Pons (tissue), 1 donor: ENCODE data around the gene PPARD.
"Not testable (repeated sequence)": the region's sequence is repeated elsewhere in the genome, so short reads cannot be mapped to it uniquely, and the experiment has no call there.

ENCODE experiments used
- DNase-seq: peaks from one replicate; pipeline ENCODE4 v3.0.0-alpha.2; 2016; ENCODE audit warnings: low spot score

Gene PPARD

DNA sequence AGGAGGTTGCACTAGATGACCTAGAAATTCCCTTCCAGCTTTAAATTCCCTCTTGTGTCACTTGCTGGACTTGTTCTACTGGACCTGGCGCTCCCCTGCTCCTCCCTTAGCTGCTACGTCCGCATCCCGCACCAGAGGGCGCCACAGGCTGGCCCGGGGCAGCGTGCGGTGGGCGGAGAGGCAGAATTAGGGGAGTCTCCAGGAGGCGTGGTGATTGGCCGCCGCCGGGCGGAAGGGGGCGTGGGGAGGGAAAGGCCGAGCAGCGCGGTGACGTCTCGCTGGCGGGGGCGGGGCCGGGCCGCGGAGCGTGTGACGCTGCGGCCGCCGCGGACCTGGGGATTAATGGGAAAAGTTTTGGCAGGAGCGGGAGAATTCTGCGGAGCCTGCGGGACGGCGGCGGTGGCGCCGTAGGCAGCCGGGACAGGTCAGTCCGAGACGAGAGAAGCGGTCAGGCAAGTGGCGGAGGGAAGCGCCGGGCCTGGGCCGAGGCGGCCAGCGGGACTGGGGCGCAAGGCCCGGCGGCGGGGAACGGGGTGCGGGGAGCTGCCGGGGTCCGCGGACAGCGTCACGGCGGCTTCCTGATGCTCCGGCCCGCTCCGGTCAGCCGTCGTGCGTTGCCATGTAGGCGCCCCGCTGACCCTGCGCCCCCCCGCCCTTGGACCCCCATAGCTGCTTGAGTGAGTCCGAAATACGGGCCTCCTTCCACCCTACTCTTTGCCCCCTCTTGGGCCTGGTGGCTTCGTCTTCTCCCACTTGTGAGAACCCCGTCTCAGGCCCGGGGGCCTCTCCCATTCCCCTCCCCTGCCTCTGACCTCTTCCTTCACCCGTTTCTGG lies at the start of gene PPARD:
PPARD (plus strand) TSS at position 301 of the 834 bp plus-strand sequence. CDS start 68,530 bp downstream, outside the sequence.
- DNase-seq = peak; percentile 98

GRCh38 chr6:35293681-35294080 lies 48.7 kb upstream of the PPARD start:
- DNase-seq = no peak

DNA sequence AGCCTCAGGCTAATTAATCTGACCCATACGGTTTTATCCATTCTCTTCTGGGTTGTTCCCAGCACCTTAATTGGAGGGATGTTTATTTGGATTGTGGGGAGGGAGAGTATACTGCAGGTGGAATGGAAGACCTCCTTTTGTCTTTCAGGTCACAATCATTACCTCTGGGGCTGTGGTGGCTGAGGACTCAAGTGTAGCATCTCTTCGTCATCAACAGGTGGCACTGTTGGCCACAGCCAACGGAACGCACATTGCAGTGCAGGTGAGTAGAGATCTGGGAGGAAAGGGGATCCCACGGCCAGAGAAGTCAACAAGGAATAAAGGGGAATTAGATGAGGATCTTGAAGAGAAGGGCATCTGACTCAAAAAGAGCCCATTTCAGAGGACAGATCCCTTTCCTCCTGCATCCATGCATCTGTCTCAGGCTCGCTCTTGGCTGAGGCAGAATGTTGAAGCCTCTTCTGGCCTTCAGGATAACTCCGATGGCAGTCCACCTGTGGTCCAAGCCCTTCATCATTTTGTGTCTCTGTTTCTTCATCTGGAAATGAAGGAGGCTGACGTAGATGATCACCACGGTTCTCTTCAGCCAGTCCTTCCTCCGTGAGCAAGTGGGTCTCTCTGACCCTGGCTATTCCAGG lies 47.9 kb upstream of the PPARD start:
- no peak for DNase-seq

DNA sequence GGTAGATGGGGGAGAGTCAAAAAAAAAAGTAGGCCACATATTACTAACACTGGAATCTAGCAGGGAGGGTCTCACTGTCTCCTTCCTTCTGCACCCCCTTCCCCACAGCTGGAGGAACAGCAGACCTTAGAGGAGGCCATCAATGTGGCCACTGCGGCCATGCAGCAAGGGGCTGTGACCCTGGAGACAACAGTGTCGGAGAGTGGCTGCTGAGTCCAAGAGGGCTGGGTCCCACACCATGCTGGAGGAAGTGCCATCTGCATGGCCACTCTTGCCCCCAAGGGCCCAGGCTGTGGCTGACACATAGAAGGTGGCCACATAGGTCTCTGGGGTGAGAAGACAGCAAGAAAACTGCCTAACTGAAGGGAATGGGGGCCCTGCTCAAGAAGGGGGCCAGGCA lies 47.3 kb upstream of the PPARD start:
- no peak for DNase-seq

DNA sequence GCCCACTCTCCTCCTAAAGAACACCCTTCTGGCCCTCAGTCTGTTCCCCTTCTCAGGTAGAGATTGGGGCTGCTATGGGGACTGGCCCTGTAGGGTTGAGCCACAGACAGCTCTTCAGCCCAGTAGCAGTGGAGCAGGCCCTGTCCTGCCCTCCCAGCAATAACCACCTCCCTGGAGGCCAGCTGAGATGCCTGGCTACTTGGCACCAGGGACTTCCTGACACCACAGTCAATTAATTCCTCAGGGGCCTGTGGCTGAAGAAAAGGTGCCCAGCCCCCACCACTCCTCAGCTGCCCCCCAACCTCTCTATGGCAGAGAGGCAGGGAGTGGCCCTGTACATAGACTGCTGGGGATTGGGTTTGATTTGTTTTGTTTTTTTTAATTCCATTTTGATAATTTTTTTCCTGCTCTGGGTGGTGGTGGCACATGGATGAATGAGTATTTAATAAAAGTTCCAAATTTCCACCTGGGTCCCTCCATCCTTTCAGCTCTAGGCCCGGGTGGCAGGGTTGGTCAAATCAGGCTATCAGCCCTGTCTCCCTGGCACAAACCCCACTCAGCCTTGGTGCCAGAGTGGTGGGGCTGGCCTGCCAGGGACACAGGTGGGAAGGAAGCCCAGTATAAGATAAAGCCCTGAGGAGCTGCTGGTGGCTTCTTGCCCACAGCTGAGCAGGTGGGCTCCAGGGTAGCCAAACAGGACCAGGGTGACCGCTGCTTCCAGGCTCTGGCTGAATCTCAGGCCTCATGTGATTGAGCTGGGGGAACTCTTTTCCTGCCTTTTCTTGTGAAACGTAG lies 46.6 kb upstream of the PPARD start:
- no peak for DNase-seq

DNA sequence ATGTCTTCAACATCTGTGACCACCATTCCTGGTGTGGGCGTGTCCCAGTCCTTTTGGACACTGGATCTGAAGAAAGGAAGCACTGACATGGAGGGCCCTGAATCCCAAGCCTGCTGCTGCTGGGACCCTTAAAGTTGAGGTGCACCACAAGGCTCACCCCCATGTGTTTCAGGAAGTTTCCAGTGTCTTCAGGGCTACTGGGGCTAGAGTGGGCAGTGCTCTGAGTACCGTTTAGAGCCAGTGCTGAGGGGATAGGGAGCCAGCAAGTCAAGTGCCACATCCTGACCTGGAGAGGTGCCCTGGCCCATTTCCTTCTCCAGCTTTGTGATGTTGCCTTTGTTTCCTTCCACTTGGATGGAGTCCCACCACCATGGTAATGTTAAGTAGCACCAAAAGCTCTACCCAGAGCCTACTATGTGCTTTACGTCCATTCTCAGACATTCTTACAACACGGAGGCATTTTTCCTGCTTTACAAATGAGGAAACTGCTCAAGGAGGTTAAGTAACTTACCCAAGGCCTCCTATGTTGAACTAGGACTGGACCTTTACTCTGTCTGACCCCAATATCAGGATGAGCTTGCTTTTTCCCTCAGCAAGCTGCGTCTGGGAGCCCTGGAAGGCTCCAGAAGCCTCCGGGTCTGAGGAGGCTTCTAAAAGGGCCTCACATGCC lies 45.3 kb upstream of the PPARD start:
- DNase-seq = no peak

DNA sequence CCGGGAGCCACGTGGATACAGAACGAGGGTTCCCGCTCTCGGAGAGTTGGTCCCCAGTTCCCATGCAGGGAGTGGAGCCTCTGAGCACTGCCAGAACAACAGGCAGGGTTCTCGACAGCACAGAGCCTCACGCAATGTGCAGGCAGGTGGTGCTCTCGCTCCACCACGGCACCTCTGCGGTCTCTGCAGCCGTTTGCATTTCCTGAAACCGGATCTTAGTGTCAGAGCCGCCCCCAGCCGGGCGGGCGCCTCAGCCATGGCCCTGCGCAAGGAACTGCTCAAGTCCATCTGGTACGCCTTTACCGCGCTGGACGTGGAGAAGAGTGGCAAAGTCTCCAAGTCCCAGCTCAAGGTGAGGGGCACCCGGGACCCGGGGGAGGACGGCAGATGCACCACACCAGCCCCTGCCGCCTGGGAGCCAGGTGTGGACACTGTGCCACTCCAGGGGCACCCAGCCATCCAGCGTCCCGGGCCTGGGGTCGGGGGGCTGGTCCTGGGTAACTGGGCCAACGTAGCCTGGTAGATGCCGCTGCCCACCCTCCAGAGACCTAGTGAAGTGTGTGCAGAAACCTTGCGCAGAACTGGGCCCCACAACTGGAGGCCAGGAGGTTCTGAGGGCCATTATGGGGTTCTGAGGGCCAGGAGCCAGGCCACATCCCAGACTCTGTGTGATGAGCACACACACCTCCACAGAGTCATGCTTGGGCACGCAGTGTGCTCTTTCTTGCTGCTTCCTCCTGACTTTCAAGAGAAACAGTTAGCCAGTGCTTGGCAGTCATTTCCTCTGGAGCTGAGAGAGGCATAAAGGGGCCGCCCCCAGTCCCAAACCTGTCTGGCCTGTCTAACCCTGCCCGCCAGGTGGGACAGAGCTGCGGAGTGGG lies 44.5 kb upstream of the PPARD start, which contains the start of gene DEF6:
DEF6 (plus strand) TSS at position 218 of the 881 bp plus-strand sequence; CDS start at position 257, 39 bp downstream.
- peak; percentile 56 for DNase-seq

GRCh38 chr6:35298625-35299140 lies 43.7 kb upstream of the PPARD start:
- DNase-seq = no peak

DNA sequence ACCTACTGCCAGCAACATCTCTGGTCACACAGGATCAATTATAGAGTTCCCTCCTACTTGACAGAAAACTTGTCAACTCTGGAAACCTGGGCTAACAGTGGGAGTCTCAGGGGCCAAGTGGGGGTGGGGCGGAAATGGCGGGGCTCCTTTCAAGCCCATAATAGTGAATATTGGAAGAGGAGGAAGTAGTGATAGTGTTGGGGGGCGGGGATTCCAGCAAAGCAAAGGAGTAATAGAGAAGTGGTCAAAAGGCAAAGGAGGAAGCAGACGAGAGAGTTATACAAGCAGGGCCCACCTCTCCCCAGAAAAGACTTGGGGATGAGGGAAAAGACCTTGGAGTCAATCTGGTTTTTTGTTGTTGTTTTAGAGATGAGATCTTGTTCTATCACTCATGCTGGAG lies 42.7 kb upstream of the PPARD start:
- peak; percentile 71 for DNase-seq

DNA sequence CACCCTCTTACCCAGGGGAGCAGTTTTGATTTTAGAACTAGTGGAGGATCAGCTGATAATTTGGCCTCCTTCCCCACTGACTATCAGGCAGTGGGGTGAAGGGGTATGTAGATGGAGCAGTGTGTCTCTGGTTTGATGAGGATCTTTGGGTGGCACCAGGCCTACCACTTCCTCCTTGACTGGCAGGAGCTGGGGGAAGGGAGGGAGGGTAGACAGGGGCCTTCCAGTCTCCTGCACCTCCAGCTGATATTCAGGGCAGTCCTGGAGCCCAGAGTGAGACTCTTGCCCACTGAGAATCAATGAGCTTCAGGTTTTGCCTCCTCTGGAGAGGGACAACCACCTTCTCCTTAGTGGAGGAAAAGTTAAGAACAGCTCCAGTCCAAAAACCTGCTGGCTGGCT lies 41.5 kb upstream of the PPARD start:
- DNase-seq = peak; percentile 55

DNA sequence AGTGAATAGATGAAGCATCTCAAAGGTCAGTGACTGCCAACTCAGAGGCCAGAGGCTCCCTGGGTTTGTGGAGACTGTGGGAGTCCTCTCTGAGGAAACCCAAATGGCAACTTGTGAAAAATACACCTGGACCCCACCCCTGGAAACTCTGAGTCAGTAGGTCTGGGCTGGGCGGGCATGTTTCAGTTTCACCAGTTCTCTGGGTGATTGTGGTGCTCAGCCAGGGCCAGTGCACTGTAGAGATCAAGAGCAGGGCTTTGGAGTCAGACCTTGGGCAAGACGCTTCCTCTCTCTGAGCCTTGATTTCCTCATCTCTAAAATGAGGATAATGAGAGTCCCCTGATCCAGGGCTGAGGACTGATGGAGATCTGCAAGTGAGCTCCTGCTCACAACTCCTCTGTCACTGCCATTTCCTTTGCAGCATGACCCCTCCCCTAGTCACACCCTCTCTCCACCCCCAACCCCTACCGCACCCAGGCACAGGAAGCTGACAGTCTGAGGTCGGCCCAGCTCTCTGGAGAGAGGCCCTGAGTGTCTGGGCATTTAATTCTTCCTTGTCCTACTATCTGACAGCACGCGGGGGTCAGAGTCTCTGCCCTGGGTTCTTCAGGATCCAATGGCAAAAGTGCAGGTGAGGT lies 39.6 kb upstream of the PPARD start:
- peak; percentile 49 for DNase-seq

- no peak for DNase-seq
Measured at GRCh38 chr6:35304299-35304698, 38.1 kb upstream of the PPARD start.

DNA sequence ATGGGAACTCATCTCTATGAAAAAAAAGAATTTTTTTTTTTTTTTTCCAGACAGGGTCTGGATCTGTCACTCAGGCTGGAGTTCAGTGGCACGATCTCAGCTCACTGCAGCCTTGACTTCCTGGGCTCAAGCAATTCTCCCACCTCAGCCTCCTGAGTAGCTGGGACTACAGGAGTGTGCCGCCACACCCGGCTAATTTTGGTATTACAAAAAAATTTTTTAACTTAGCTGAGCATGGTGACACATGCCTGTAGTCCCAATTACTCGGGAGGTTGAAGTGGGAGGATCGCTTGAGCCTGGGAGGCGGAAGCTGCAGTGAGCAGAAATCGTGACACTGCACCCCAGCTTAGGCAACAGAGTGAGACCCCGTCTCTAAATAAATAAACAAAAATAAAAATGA lies 37.2 kb upstream of the PPARD start:
- DNase-seq = no peak

- not testable (repeated sequence) for DNase-seq
Measured at GRCh38 chr6:35307138-35307537, 35.2 kb upstream of the PPARD start.

DNA sequence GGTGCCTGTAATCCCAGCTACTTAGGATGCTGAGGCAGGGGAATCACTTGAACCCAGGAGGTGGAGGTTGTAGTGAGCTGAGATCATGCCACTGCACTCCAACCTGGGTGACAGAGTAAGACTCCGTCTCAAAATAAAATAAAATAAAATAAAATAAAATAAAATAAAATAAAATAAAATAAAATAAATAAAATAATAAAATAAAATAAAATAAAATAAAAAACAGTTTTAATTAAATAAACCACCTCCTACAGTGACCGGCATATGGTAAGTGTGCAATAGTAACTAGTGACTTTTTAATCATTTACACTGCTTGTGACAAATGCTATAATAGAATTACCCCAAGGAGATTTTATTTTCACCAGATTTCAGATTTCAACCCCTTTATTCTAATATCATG lies 33.8 kb upstream of the PPARD start:
- DNase-seq = not testable (repeated sequence)

GRCh38 chr6:35309611-35310264 lies 32.6 kb upstream of the PPARD start:
- no peak for DNase-seq

GRCh38 chr6:35310265-35310831 lies 32.0 kb upstream of the PPARD start:
- DNase-seq = no peak

DNA sequence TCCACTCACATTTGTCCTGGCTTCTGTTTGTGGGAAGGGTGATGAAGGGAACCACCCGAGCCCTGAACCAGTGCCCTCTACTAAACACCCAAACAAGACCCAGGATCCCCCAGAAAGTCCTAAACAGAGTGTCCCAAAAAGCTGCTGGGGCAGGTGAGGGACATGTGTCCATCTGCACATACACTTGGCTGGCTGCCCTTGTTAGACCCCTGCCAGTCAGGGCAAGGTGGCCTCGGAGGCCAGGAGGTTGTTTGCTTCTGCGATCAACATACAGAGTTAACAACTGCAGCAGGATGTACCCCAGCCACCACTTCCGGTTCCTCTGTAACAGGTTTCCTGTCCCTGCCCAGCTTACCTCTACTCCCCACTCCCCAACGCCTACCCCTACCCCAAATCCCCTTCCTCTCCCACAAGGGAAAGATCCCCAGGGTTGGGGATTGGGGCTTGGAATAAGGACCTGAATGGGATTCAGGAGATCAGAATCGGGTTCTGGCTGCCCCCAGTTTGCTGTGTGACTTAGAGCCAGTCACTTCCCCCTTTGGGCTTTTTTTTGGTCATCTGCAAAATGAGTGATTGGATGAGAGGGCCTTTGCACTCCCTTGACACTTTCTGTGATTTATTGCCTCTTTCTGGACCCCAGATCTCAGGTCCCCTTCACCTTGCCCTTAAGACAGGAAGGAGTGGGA lies 30.8 kb upstream of the PPARD start:
- DNase-seq = no peak
